Psoas muscle (tissue), 8 donors: ENCODE results near the gene RPP38. TPM values are rescaled to one million over a fixed set of nuclear protein-coding genes. Genes with fewer than 3 reads are reported as not detected.

Source experiments
- ATAC-seq, 4 donors: fragments of 200-7000 bp; cut with Tn5 transposase; one replicate each; pipeline ENCODE4 v1.9.1; 2020; ENCODE audit warnings: moderate library complexity in 3 of 4, mild to moderate bottlenecking in 2 of 4
- DNase-seq, 2 donors: peaks; one replicate each; pipeline ENCODE4 v3.0.0-alpha.2; 2020
- H3K27ac ChIP-seq: fragments of 200-600 bp; one replicate; pipeline ENCODE4 v1.8.0; 2022
- H3K27me3 ChIP-seq, 3 donors: fragments of 200-600 bp in 1 of 3; one replicate each; pipeline versions ENCODE4 v1.6.1 to v1.8.0; 2013 to 2022; ENCODE audit warnings: low read length in 2 of 3, mild to moderate bottlenecking in 2 of 3, moderate library complexity in 1 of 3; ENCODE audit not compliant: insufficient read depth in 3 of 3
- H3K36me3 ChIP-seq, 2 donors: fragments of 200-600 bp in 1 of 2; one replicate each; pipeline versions ENCODE4 v1.6.1 to v1.8.0; 2013 to 2022; ENCODE audit warnings: low read depth in 1 of 2, mild to moderate bottlenecking in 1 of 2, moderate library complexity in 1 of 2; ENCODE audit not compliant: insufficient read depth in 1 of 2
- H3K4me1 ChIP-seq: fragments of 200-600 bp; one replicate; pipeline ENCODE4 v1.8.0; 2022
- H3K4me3 ChIP-seq: fragments of 200-600 bp; one replicate; pipeline ENCODE4 v1.8.0; 2022; ENCODE audit warnings: mild to moderate bottlenecking
- H3K9me3 ChIP-seq: fragments of 200-600 bp; one replicate; pipeline ENCODE4 v1.8.0; 2022
- CTCF ChIP-seq: fragments of 200-600 bp; IDR thresholded peaks from one replicate; pipeline ENCODE4 v1.8.0; 2022; ENCODE audit warnings: antibody characterized with exemption
- whole genome bisulfite sequencing, 3 donors: extraction: QIAGEN DNeasy Blood & Tissue Kit; methylation state at CpG; one replicate each; pipeline versions ENCODE4 v1.1.6 to v1.1.7; 2013; 5-methylcytosine and 5-hydroxymethylcytosine counted together
- intact Hi-C, 2 donors: fragments of 100-400 bp; cut with DNase I; formaldehyde crosslinking; loops; one replicate each; pipeline versions ENCODE4 v1.11.0 to v1.14.2; 2022
- polyA plus RNA-seq, 3 donors: library from polyadenylated mRNA; stranded (reverse); fragments of 200-250 nt; gene quantifications; one replicate each; pipeline ENCODE4 v1.2.3, GENCODE V29; 2013
- total RNA-seq, 4 donors: library from RNA; stranded (reverse); fragmentation: NEBNext Ultra II Directional in 2 of 4; extraction: Animal tissue kit (Norgen Biotek cat#: 25700) in 2 of 4; gene quantifications; one replicate each; pipeline versions ENCODE4 v1.2.1 to v1.2.4, GENCODE V29; 2021 to 2023
- donor health status: healthy with polysubstance abuse.
- donor health status: DM: no; HTN: no; CAD: no; lungs with moderate emphysema.
- donor health status: Bipolar disorder and iron deficiency.
- donor health status: healthy.
- donor health status: DM: yes; HTN: yes; CAD: no.
- donor health status: DM: no; HTN: no; CAD: no.
- donor health status: DM: no; HTN: no; CAD: no.
- donor health status: DM: yes; HTN: yes; CAD: no.

The RPP38 gene
- total and polyA plus RNA-seq, 7 donors, result 7.3 to 21.9 (median 17.2) TPM

DNA sequence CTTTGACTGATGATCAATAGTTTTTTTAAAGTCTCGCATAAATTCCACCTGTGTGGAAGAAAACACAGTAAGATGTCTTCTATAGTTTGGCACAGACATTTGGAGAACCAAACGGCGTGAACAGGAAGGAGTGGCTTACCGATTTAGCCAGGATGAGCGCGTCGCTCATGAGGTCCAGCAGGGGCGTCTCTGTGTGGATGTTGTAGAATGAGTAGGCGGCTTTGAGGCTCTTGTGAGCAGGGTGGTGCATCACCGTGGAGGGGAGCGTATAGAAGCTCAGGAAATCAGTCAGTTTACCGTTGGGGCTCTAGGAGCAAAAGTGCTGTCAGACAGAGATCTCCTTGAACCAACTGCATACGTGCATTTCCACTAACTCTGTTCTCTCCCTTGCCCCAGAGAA, 15.5 kb downstream of the RPP38 start:
- Histone ChIP-seq H3K36me3 (peaks cover 0 to 64% of the 10 kb centered on the region in 2 donors), H3K27ac (no peak overlapping the region), H3K27me3 (no peaks in the 10 kb centered on the region), H3K9me3 (no peaks in the 10 kb centered on the region), H3K4me1 (no peaks in the 10 kb centered on the region), H3K4me3 (no peak overlapping the region)
- no peak for TF ChIP-seq CTCF
- no peak for DNase-seq
- ATAC-seq, result no peak
- intact Hi-C loops, result no loop called here
- 87 to 92% (median 90%) methylated on average over 13 of the region's 13 CpGs for WGBS, 3 donors

GRCh38 chr10:15113766-15114165, 16.6 kb downstream of the RPP38 start:
- Histone ChIP-seq H3K9me3 (no peaks in the 10 kb centered on the region), H3K4me1 (no peaks in the 10 kb centered on the region), H3K27me3 (no peaks in the 10 kb centered on the region), H3K36me3 (peaks cover 2 to 65% of the 10 kb centered on the region in 2 donors), H3K4me3 (no peak overlapping the region), H3K27ac (no peak overlapping the region)
- no peak for TF ChIP-seq CTCF
- intact Hi-C loops, result no loop called here
- DNase-seq (no peak), ATAC-seq (no peak)
- WGBS, 3 donors, result 89 to 94% (median 90%) methylated on average over 4 of the region's 4 CpGs

- H3K27ac ChIP-seq, result no peak overlapping the region
- DNase-seq (no peak), ATAC-seq (no peak)
- no peaks in the 10 kb centered on the region for H3K27me3 ChIP-seq
- no peaks in the 10 kb centered on the region for H3K9me3 ChIP-seq
- intact Hi-C loops, result no loop called here
- H3K4me1 ChIP-seq, result no peaks in the 10 kb centered on the region
- TF ChIP-seq CTCF, result no peak
- H3K36me3 ChIP-seq, result peaks cover 8 to 57% of the 10 kb centered on the region in 2 donors
- 85 to 97% (median 96%) methylated on average over 5 of the region's 5 CpGs for WGBS, 3 donors
- no peak overlapping the region for H3K4me3 ChIP-seq
Measured at GRCh38 chr10:15116225-15116624, 19.1 kb downstream of the RPP38 start.

GRCh38 chr10:15118615-15119014, 21.5 kb downstream of the RPP38 start:
- H3K9me3 ChIP-seq, result no peaks in the 10 kb centered on the region
- WGBS, 3 donors, result 88 to 94% (median 94%) methylated on average over 1 of the region's 1 CpG
- intact Hi-C loops, result no loop called here
- no peak overlapping the region for H3K27ac ChIP-seq
- DNase-seq (no peak), ATAC-seq (no peak)
- H3K36me3 ChIP-seq, result peaks cover 8 to 44% of the 10 kb centered on the region in 2 donors
- H3K4me3 ChIP-seq, result no peak overlapping the region
- no peaks in the 10 kb centered on the region for H3K27me3 ChIP-seq
- no peak for TF ChIP-seq CTCF
- no peaks in the 10 kb centered on the region for H3K4me1 ChIP-seq

DNA sequence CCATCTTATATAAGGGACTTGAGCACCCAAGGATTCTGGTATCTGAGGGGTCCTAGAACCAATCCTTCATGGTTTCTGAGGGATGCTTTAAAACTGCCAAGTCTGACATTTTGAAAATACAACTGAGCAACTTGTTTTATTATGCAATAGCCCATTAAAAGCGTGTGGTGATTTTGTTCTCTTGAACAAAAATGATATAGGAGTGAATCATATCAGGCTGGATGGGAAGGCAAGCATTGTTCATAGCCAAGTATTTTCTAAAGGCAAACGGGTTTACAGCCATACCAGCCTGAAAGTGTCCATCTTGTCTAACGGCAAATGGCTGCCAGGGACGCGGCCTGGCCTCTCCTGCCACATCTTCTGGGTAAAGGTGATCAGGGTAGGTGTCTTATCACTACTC, 23.4 kb downstream of the RPP38 start:
- Histone ChIP-seq H3K27ac (no peak overlapping the region), H3K9me3 (no peaks in the 10 kb centered on the region), H3K27me3 (no peaks in the 10 kb centered on the region), H3K4me1 (no peaks in the 10 kb centered on the region), H3K4me3 (no peak overlapping the region), H3K36me3 (peaks cover 8 to 62% of the 10 kb centered on the region in 2 donors)
- no peak for TF ChIP-seq CTCF
- ATAC-seq (no peak), DNase-seq (no peak)
- 91 to 97% (median 93%) methylated on average over 5 of the region's 5 CpGs for WGBS, 3 donors
- intact Hi-C loops, result no loop called here
